Ureter (tissue), 1 donor: ENCODE measurements around the gene LTBP3. TPM values are rescaled to one million over a fixed set of nuclear protein-coding genes. Genes with fewer than 3 reads are reported as not detected.

Source experiments
- DNase-seq: peaks from one replicate; pipeline ENCODE4 v3.0.0-alpha.2; 2020; ENCODE audit warnings: low spot score
- total RNA-seq: library from RNA; stranded (reverse); gene quantifications from one replicate; pipeline ENCODE4 v1.2.4, GENCODE V29; 2023
- donor health status: DM: yes; HTN: yes; CAD: no.

Gene LTBP3
- total RNA-seq, 1 donor from 2014 or later, result 120 TPM

DNA sequence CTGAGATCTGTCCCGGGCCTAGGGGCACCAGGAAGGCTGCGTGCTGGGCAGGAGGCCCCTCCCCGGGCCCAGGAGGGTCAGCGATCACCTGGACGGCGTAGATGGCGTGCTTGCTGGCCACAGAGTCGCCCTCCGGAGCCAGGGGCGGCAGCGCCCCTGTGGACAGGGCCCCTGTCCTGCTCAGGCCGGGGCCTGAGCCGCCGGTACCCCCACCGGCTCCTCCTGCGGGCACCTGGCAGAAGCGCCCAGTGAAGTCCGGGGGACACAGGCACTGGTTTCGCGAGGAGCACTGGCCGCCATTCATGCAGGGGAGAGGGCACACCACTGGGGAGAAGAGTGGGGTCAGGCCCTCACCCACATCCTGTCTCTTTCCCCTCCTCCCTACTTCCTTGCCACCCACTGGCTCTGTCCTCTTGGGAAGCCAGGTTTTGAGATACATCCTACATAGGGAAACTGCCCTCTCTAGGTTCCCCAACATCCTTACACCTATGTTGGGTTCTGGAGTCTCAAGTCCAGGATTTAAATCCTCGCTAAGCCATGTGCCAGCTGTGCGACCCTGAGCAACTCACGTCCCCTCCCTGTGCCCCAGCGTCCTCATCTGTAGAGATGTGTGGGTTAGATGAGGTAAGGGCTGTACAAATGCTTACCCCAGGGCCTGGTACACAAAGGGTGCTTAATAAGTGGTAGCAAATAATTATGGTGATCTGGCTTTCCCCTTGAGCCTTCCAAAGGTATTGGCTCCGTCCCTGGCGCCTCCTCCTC, 3.9 kb downstream of the LTBP3 start:
- no peak for DNase-seq

DNA sequence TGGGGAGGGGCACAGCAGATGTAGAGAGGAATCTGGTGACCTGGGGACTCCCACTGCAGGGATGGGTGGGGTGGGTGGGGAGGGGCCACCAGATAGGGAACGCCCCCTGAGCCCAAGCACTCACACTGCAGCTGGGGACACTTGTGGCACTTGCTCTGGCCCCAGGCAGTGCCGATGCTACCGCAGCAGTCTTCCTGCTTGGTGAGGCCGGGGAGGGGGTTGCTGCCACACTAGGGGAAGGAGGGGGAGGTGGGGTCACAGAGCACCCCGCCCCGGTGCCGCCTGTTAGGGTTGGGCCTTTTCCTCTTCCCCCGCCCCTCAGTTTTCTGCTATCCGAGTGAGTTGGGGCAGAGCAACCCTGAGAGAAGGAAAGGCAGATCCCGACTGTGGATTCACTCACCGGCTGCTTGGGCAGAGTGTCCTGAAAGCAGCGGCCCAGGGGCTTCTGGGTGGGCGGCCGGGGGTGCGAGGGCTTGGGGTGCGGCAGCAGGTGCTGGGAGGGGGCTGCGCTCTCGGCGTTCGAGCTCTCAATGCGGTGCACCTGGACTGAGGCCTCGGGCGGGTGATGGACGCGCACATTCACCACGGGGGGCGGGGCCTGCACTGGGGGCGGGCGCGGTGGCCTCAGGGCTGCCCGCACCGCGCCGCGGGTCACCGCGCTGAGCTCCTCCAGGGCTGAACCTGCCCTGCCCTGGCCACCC, 4.7 kb downstream of the LTBP3 start:
- no peak for DNase-seq

DNA sequence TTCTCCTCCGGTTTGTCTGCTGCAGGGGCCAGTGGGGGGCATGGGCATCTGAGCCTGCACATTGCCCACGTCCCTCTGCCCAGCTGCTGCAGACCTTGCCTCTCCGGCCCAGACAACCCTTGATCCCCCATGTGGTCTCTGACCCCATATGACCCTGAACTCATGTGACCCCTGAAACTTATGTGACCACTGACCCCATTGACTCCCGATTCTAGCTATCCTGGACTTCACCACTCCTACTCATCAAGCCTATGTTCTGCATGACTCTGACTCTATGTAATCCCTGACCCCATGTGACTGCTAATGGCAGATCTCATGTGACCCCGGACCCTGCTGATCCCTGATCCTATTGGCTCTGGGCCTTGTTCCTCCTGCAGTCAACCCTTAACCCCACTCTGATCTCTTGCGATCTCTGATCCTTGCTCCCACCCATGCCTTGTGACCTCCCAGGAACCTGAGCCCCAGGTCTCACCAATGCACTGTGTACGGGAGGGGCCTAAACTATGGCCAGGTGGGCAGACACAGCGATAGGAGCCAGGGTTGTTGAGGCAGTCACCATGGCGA, 5.7 kb downstream of the LTBP3 start:
- DNase-seq, result no peak

DNA sequence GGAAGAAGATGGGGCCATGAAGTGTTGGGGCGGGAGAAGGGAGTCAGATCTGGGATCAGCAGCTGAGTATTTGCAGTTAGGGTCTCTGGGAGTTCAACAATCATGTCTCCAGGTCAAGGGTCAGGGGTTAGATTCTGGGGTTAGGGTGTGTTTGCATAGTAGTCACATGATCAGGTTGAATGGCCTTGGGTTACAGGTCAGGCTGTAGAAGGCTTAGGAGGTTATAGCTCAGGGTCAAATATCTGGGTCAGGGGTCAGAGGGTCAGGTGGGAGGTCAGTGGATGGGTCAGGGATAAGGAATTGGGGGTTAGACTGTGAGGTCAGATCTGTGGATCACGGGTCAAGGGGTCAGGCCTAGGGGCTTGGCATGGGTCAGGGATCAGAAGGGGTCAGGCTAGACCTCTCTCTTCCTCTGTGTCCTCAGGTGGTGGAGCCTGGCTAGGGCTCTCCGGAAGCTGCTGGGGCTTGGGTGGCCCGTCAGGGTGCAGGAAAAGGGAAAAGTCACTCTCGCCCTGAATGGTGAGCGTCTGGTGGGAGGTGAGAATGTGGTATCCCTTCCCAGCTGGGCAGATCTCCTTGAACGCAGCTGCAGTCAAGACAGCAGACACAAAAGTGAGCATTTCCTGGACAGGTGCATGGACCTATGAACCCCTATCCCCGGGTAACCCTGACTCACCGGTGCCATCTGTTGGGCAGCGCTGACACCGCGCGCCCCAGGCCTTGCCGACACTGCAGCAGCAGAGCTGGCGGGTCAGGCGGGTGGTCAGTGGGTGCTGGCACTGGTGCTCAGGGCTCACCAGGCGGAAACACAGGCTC, 6.4 kb downstream of the LTBP3 start:
- DNase-seq, result no peak

DNA sequence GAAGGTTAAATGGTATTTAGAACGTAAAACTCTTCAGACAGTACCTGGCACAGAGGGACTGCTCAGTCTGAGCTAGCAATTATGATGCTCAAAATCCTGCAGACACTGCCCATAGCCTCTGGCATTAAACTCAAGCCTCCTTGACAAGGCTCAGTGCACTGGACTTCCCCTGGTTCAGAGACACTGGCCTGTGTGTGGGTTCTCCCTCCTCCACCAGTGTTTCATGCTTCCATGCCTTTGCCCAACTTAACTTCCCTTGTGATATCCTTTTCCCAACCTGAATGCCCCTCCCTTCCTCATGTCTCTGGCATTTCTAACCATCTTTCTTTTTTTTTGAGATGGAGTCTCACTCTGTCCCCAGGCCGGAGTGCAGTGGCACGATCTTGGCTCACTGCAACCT, 9.1 kb downstream of the LTBP3 start:
- no peak for DNase-seq

DNA sequence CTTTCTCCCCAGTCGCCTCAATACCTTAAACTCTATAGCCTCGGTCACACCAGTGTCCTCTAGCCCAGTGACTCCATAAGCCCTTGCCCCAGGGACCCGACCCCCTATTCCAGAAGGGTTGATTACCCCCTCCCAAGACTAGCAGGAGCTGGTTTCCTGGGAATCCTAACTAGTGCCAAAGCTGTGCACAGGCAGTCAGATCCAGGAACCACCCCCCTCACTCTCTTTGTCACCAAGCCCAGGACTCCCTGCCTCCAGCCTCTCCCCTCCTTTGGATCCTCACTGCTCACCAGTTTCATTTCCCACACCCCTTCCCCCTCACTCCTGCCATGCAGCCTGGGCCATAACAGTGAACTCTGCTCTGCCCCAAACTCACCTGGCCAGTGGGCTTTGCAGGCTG, 9.8 kb downstream of the LTBP3 start:
- DNase-seq, result no peak

DNA sequence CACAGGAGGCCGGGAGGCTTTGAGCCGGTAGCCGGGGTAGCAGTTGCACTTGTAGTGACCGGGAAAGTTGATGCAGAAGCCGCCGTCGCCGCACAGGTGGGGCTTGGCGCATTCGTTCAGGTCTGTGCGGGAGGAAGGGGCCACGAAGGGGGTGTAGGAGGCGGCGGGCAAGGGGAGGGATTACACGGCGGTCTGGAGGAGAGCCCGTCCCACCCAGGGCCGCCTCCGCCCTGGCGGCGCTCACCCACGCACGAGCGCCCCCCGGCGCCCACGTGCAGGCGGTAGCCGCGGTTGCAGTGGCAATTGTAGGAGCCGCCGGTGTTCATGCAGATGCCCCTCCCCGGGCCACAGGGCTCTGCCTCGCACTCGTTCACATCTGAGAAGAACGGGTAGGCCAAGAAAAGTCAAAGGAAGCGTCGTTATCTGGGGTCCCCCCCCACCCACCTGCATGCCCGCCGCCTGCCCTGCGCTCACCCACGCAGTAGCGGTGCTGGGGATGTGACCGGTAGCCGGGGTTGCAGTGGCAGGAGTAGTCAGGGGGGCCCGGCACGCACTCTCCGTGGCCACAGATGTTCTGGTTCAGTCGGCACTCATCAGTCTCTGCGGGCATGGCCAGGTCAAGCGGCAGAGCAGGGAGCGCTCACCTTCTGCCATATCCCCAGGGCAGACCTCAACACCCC, 10.6 kb downstream of the LTBP3 start:
- no peak for DNase-seq

DNA sequence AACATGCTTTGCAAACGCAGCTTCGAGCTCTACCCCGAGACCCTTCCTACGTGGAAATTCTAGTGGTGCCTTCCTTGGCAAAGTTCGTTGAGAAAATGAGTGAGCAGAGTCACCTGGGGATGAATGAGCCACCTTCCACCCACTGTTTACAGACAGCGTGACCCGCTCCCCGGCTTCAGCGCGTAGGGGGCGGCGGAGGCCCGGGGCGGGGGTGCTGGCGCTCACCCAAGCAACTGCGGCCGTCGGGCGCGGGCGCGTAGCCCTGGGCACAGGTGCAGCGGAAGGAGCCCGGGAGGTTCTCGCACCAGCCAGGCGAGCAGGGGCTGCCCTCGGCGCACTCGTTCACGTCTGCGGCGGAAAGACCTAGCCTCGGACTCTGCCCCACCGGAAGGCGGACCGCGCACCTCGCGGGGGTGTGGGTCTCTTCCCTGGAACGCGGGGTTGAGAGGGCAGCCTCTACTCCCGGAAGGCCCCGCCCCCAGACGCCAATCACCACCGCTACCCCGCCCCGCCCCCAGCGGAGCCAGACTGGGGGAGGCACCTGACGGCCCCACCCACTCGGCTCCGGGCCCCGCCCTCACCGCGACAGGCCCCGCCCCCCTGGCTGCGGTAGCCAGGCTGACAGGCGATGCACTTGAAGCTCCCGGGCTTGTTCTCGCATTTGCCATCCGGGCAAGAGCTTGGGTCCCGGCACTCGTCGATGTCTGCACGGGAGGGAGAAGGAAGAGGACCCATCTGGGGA, 11.8 kb downstream of the LTBP3 start:
- DNase-seq, result peak; percentile 93

DNA sequence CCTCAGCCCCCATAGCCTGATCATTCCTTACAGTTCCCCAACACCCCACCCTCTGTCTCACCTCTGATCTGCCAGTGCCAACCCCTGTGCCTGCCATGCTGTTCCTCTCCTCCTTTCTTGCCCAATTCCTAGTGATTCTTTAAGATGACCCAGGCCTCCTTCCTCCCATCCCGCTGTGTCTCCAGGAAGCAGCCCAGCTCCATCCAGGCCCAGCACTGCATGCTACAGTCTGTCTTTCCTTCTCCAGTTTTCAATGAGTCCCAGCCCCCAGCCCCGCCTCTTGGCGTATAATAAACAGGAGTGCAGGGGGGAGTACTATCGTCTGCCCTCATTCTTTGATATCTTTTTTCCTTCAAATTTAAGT, 12.3 kb downstream of the LTBP3 start:
- DNase-seq, result no peak

DNA sequence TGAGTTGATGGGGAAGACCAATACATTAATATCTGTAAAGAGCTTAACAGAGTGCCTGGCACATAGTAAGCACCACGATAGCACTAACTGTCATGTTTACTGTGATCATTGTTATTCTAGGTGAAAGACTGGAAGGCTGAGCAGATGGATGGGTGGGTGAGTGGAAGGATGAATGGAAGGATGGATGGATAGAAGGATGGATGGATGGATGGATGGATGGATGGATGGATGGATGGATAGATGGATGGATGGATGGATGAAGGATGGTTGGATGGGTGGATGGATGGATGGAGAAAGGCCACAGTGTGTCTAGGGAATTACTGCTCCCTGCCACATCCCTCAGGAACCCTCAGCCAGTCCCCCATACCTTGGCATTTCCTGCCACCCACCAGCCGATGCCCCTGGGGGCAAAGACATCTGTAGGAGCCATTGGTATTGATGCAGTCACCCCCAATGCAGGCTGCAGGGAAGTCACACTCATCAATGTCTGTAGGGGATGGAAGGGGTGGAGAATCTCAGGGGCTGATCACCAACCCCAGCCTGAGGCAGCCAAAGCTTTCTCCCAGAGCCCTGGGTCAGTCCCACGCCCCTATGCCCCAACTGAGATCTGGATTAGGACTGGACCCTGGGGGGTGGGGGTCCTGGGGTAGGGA, 15.3 kb downstream of the LTBP3 start:
- DNase-seq, result no peak

DNA sequence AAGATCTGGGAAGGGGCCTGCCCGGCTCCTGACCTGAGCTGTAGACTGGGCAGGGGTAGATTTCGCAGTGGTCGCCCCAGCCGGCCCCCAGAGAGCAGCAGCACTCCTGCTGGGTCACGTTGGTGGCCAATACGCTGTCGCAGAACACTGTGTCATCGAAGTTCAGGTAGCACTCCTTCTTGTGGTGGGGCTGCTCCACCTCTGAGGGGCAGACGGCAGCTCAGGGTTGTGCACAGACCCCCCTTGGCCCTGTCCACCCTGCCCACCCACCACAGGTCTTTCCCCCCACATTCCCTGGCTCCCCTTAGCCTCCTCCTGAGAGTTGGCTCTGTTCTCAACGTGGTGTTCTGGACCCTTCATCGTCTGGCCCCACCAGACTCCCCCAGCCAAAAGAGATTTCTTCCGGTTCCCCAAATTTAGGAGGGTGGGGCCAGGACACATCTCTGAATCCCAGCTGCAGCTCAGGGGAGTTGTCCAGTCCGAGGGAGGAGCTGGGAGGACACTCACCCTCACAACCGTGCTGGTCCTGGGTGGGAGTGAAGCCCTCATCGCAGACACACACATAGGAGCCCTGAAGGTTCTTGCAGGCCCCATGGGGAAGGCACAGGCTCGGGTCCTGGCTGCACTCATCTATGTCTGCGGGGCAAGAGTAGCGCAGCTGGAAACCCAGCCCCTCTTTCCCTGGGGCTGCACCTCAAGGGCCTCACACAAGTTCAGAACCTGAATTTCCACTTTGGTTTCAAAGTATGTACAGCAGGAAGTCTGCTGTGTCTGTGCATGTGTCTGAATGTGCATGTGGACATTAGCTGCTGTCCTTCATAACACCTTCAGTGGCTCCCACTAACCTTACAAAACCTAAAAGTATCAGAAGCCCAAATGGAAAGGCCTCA, 16.8 kb downstream of the LTBP3 start:
- no peak for DNase-seq

DNA sequence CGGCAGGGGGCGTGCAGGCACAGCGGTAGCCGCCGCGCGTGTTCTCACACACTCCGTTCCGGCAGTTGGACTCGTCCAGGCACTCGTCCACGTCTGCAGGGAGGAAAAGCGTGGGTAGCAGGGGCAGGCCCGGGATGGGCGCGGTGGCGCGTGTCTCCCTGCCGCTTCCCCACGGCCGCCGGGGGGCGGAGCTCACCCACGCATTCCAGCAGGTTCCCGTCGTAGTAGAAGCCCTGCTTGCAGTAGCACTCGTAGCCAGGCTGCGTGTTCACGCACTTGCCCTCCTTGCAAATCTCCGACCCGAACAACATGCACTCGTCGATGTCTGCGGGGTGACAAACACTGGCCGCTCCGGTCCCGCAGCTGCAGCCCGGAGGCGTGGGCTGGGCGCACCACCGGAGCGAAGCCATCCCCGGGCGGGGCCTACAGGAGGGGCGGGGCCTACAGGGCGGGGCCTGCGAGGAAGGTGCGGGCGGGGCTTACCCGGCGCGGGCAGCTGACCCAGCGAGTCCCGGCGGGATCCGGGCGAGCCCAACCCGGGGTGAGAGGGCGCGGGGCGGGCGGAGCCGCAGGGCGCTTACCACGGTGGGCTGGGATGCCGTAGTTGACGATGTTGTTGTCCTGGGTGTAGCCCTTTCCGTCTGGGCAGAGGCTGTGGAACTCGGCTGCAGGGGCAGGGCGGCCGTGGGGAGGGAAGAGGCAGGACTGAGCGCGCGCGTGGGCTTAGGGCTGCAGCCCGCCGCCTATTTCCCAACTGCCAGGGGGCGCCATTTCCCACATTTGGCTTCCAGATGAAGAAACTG, 17.7 kb downstream of the LTBP3 start:
- peak; percentile 92 for DNase-seq

DNA sequence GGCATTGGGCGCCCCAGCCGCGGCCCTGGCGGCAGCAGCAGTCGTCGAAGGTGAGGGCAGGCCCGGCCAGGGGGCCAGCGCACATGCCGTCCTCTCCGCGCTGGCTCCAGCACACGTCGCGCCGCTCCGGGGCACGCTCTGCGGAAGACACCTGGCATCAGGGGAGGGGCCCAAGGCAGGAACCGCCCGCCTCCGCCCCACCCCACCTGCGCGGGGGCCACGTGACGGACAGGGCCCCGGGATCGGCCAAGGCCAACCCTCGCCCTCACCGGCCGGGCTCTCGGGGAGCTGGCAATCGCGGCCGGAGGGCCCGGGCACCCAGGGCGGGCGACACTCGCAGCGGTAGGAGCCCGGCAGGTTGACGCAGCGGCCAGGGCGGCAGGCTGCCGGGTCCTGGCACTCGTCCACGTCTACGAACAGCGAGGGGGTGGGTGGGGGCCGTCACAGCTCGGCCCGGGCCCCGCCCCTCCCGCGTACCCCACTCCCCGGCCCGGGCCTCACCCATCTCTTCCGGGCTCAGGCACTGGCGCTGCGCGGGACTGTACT, 18.3 kb downstream of the LTBP3 start:
- DNase-seq, result peak; percentile 78

DNA sequence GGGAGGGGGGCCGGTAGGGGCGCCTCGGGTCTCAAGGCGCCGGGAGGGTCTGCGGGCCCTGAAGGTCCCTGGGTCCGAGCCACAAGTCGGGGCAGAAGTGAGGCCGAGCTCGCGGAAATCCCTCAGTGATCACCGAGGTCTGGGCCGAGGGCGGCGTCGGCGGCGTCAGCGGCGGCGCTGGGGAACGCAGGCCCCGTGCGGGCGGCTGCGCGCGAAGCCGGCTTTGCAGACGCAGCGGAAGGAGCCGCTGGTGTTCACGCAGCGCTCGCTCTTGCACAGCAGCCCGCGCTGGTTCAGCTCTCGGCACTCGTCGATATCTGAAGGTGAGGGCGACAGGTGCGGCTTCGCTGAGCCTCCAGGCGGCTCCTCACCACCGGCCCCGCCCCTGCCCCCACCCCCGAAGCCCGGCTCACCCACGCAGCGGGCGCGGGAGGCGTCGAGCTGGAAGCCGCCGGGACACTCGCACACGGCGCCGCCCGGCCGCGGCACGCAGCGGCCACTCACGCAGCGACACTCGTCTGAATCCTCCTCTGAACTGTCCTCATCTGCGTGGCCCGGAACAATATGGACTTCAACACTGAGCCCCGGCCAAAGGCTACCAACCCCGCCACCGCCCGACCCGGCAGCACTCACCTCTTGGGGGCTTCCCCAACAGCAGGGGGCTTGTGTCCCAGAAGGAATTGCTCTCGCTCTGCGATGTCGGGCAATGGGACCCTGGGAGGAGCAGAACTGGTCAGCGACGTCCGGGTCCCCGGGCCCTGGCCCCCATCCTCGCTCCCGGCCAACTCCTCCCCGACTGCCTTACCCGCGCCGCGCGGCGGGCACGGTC, 19.0 kb downstream of the LTBP3 start:
- no peak for DNase-seq

DNA sequence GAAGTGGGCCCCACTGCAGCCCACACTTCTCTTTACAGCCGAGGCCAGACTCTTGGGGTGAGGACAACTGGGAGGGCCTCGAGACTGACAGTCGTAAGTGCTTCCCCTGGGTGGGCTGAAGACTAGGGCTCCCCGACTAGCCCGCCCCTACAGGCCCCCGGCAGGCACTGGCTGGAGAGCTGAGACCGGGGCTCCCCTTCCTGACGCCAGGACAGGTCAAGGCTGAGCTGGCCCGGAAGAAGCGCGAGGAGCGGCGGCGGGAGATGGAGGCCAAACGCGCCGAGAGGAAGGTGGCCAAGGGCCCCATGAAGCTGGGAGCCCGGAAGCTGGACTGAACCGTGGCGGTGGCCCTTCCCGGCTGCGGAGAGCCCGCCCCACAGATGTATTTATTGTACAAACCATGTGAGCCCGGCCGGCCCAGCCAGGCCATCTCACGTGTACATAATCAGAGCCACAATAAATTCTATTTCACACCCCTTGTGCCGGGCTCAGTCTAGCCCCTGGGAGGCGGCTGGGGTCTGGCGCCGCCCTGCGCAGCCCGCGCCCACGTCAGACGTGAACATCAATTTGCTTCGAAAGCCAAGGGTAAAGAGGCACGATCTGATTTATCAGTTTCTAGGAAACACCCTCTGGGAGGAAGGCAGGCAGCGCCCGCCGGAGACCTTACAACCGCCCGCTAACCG, 19.8 kb downstream of the LTBP3 start:
- DNase-seq, result no peak

DNA sequence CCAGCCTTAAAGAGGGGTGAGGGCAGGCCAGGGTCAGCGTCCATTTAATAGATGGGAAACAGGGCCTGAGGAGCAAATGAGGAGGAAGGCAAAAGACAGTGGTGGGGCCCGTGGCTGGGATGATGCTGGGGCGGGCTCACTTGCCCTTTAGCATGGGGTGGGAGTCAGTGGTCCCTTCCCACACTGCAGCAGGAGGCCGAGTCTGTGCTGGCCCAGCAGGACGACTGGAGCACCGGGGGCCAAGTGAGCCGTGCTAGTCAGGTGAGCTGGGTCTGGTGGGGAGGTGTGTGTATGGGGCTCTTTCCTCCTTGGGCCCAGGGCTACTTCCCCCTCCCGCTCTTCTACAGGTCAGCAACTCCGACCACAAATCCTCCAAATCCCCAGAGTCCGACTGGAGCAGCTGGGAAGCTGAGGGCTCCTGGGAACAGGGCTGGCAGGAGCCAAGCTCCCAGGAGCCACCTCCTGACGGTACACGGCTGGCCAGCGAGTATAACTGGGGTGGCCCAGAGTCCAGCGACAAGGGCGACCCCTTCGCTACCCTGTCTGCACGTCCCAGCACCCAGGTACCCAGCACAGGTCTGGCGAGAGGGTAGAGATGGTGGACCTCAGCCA, 20.4 kb downstream of the LTBP3 start:
- no peak for DNase-seq

DNA sequence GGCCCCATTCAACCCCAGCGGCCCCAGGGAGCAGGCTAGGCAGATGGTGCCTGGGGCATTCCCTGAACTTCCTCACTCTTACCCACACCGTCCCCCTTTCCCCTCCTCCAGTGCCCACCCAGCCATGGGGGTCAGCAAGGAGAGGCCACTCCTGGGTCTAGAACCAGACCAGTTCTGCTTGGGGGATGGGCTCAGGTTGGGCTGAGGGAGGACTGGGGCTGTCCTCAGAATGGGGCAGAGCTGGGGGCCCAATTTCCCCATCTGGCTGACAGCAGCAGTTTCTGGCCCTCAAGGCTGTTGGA, 20.9 kb downstream of the LTBP3 start:
- no peak for DNase-seq
